LNCAP (cell line): ENCODE measurements around the gene NCOA6.

Source experiments
- CTCF ChIP-seq: fragments of 450-650 bp; IDR thresholded peaks from 2 replicates; pipeline ENCODE4 v1.5.1; 2017; ENCODE audit warnings: mild to moderate bottlenecking

The NCOA6 gene

GRCh38 chr20:34744847-34745246 lies 80.6 kb downstream of the NCOA6 start:
- no peak for TF ChIP-seq CTCF

GRCh38 chr20:34744340-34744739 lies 81.1 kb downstream of the NCOA6 start:
- no peak for TF ChIP-seq CTCF

GRCh38 chr20:34743039-34743438 lies 82.4 kb downstream of the NCOA6 start:
- no peak for TF ChIP-seq CTCF

GRCh38 chr20:34736106-34736735 lies 89.2 kb downstream of the NCOA6 start:
- TF ChIP-seq CTCF: no peak

GRCh38 chr20:34732523-34732922 lies 92.9 kb downstream of the NCOA6 start:
- TF ChIP-seq CTCF: no peak

- TF ChIP-seq CTCF: no peak
These were observed 96.0 kb downstream of the NCOA6 start for GRCh38 chr20:34729416-34729815.

- TF ChIP-seq CTCF: no peak
These were observed 101.3 kb downstream of the NCOA6 start for GRCh38 chr20:34724172-34724571.

GRCh38 chr20:34720266-34720665 lies 105.2 kb downstream of the NCOA6 start:
- TF ChIP-seq CTCF: no peak
